SK-N-MC (cell line): ENCODE measurements around the gene INPP5E.

Experiments
- EZH2 ChIP-seq: fragments of 200-600 bp; sonication (generic); IDR thresholded peaks from one replicate; pipeline ENCODE4 v1.6.1; 2017; ENCODE audit warnings: antibody characterized with exemption
- FOXP2 ChIP-seq: optimal IDR thresholded peaks from 2 replicates; pipeline ENCODE3; 2011; ENCODE audit warnings: mild to moderate bottlenecking, moderate library complexity; ENCODE audit not compliant: insufficient read depth; ENCODE audit errors: extremely low read length, control extremely low read depth
- POLR2AphosphoS5 ChIP-seq: IDR thresholded peaks from 2 replicates; pipeline ENCODE4 v1.6.1; 2012; ENCODE audit warnings: mild to moderate bottlenecking, low read depth, low read length, borderline replicate concordance

- TF ChIP-seq POLR2AphosphoS5 = no peak
- no peak for TF ChIP-seq EZH2
- TF ChIP-seq FOXP2 = no peak
Observed at GRCh38 chr9:136466155-136466541, 26.5 kb upstream of the INPP5E start.
